HG03575 (cell line): ENCODE data around the gene TPRG1L.
A peak's percentile ranks its signal among the peaks of the same experiment; 100 is the strongest.

Experiments
- ATAC-seq: cut with Tn5 transposase; IDR thresholded peaks from one replicate; pipeline ENCODE4 v1.9.1; 2021; ENCODE audit not compliant: unreplicated experiment, insufficient number of reproducible peaks, low FRiP score; ENCODE audit errors: extremely low read depth

Gene TPRG1L

DNA sequence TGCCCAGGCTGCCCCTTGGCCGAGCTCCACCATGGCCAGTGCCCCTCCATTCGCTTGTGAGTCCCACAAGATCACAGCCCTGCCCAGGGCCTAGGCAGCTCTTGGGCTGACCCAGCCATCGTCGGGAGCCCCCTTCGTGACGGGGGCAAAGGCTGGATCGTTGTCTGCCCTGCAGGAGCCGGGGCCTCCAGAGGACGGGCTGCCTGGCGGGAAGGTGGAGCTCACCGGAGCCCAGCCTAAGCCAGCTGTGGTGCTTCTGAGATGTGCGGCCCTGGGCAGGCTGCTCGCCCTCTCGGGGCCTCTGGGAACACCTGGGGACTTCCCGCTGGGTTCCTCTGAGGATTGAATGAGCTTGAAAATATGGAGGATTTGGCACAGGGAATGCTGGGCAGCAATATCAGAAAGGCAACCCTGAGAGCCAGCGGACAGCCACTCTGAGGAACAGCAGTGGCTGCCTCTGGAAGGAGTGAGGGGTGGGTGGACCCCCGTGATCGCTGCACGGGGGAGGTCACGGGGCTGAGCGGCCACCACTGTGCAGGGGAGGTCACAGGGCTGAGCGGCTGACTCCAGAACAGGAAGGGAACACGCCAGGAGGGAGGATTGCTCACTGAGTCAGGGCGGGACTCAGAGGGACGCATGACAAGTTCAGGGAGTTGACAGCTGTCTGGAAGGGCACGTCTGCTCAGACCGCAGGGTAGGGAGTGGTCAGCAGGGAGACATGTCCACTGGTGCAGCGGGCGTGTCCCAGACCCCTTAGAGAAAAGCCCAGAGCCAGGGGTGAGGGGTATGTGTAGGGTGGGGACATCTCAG is 46.8 kb downstream of the TPRG1L start:
- ATAC-seq, result no peak

DNA sequence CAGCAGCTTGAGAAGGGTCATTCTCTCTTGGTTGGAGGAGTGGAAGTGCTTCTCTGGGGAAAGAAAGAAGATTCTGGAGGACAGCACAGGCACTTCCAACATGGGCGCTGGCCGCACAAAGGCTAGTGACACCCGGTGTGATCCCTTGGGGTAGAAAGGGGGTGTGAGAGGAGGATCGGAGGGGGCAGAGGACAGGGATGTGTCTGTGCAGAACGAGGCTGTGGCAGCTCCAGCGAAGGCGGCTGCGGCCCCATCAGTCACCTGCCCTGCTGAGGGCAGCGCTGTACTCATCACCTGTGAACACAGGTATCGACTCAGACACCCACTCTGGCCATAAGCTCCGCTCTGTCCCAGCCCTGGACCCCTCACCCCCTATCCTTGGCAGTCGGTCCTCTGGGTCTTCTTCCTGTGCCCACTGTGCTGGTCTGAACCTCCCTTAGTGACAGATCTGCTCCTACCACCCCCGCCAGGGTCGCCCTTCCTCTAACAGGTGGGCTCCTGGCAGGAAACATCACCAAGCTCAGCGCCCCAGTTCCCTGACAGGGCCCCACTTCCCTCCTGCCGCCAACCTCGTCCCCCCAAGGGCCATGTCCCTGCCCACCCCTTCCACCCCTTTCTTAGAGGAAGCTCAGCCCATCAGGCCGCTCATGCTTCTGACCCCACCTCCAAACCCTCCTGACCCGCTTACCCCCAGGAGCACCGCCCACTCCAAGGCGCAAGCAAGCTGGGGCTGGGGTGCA is 47.6 kb downstream of the TPRG1L start:
- no peak for ATAC-seq

DNA sequence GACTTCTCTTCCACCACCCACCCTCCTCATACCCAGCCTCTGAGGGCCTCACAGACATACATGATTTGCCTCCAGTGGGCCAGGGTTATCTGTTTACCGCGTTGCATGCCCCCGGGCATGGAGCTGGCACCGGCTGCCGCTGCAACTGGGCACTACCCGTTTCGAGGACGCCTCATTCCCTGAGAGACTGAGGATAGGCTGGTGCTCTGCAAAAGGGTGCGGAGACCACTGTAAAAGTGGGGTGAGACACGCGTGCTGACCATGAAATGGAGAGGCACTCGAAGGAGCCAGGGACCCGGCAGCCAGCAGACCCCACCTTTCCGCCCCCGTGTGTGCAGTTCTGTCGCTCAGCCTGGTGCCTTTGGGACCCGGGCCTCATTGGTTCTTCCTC is 48.2 kb downstream of the TPRG1L start:
- ATAC-seq, result no peak

DNA sequence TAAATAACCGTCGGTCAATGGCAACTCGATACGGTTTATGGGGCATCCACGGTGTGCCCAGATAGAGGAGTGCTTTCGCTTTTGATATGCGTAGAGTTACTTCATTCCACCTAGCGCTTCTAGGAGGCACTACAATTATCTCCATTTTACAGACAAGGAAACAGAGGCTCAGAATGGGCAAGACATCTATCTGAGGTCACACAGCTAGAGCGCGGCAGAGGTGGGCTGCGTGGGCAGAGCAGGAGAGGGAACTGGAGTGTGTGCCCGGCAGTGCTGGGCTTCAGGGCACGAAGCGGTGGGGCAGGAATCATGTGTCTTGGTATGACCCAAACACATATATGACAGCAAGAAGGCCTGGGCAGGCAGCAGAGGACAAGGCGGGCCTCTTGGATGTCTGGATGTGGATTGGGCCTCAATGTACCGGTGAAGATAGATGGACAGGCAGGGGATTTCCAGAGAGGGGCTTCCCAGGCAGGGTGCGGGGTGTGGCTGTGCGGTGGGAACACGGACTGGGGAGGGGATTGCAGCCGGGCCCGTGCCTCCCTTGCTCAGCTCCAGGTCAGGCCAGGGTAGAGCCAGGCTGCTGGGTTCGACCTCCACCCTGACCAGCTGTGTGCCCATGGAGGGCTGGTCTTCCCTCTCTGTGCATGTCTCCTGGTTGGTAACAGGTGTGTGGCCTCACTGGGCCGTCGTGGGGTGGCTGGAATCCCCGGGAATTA is 48.7 kb downstream of the TPRG1L start:
- ATAC-seq, result no peak

DNA sequence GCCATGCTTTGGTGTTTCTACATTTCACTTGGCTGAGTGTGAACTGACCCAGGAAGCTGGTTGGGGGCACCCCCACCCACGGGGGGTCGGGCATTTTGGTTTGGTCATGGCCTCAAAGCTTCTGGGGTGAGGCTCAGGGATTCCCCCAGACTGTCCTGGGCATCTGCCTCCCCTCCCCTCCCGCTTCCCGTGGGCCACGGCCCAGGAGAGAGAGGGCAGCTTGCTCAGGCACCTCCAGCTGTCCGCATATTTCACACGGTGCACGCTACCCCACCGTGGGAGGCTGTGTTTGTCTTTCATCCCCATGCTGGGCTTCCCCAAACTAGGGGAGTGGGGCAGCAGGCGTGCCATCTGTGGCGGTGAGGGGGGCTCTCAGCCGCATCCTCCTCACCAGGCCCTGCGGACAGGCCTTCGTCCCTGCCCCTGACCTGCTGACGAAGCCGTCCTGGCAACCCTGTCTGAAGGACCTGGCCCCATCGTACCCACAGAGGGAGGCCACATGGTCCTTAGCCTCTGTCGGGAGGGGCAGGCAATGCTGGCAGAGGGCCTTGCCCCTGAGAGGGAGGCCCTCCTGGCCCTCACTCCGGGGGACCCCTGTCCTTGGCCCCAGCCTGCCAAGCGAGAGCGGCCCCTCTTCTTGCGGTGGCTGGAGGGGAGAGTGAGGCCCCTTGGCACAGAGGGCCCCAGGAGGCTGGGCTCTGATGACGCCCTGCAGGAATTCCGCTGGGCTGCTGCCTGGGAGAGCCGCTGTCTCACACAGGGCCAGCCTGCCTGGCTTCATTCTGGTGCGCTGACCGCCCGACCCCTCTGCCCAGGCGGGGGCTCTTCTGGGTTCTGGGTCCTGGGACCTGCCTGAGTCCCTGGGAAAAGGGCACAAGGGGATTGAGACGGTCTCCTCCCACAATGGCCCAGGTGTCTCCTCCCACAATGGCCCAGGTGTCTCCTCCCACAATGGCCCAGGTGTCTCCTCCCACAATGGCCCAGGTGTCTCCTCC is 49.6 kb downstream of the TPRG1L start:
- no peak for ATAC-seq

DNA sequence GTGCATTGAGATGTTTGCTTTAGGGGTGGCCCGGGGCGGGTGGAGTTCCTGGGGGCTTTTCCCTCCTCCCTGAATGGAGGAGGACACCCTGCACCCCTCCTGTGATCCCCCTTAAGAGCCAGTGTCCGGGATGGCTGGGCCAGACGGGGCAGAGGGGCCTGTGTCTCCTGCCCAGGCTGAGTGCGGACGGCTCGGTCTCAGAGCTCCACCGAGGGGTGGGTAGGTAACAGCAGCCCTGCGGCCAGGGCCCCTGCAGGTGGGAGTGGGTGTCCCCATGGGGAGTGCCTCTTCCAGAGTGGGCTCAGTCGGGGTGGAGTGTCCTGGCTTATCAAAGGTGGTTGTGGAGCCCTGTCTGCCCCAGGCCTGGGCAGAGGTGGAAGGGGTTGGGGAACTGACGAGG is 50.6 kb downstream of the TPRG1L start:
- no peak for ATAC-seq

DNA sequence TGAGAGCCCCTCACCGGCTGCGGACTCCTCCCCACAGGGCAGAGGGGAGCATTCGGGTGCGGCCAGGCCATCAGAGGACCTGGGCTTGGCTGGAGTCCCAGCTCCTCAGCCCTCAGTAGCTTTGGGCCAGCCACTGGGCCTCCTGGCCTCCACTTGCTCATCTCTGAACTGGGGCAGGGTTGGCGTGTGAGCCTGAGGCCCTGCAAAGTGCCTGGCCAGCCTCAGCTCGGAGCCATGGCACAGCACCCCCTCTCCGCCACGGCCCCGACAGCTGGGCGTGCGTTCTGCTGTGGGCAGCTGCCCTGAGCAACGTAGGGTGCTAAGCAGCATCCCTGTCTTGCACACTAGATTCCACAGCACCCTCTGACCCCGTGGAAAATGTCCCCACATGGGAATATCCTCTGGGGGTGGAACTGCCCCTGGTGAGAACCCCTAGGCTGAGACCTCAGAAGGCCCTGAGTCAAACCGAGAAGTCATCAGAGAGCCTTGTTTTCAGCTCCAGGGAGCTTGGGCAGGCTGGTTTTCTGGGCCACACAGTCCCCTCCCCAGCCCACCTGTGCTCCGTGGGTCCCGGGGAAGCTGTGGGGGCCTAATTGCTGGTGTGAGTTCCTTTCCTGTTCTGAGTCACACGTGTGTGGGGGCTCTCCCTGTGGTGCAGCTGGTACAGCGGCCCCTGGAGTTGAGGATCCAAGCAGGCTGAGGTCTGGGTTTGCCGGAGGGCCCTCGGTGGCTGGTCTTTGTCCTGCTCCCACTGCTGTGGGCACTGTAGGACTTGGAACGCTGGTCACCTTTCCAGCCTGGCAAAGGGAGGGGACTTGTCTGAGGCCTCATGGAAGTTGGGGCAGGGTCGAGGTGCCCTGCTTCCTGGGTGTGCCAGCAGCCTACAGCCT is 52.0 kb downstream of the TPRG1L start:
- ATAC-seq, result peak; percentile 29

DNA sequence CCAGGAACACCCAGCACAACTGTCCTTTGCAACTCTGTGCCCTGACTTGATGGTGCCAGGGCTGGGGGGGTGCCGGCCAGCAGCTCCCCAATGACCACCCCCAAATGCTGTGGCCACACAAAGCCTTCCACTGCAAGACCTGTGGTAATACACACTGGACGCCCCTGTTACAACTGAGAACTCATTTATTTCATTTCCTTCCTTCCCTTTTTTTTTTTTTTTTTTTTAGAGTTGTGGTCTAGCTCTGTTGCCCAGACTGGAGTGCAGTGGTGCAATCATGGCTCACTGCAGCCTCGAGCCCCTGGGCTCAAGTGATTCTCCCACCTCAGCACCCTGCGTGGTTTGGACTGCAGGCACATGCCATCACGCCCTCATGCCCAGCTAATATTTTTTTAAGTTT is 52.7 kb downstream of the TPRG1L start:
- peak; percentile 11 for ATAC-seq

DNA sequence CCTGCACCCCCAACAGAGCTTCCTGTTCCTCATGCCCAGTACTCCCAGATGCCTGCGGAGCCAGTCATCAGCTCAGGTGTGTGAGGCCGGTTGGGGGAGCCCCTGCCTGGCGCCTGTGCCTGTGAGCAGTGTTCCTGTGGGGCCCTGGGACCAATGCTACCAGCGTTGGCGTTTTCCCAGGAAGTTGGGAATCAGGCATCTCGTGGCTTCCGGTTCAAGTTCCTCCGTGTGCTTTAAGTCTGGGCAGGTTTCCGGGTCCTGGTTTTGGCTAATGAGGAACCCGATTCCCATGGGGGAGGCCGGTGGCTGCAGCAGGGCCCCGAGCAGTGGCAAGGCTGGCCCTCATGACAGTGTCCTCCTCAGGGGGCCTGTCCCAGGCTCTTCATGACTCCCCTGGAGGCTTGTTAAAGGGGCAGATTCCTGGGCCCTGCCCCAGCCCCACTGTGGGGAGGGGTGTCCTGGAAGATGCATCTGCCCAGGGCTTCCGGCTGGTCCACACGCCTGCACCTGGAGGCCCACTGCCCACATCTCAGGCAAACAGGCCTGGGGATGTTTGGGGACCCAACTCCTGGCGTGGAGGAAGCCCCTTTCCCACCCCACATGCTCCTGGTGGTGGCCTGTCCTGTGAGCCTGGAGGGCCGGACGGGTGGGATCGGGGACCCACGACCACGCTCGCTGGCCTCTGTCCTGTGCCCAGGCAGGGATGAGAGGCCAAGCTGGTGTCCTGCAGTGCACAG is 53.7 kb downstream of the TPRG1L start:
- ATAC-seq, result no peak

DNA sequence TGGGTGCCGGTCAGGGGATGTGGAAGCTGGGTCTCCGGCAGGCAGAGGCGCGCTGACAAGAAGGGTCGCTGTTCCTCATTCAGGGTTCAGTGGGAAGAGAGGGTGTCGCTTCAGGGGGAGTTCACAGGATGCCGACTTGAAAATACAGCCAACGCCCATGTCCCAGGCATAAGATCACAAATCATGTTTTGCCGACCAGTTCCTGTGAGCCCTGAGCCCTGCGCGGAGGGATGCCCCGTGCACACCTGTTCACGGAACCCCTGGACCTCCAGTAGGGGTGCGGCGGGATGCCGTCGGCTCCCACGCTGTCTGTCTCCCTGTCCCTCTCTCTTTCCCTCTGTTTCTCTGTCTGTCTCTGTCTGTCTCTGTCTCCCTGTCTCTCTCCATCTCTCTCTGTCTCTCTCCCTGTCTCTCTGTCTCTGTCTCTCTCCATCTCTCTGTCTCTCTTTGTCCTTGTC is 54.3 kb downstream of the TPRG1L start:
- no peak for ATAC-seq
